Upper lobe of left lung (tissue), 6 donors: Measurements from ENCODE around the gene ZCWPW1. TPM values are rescaled to one million over a fixed set of nuclear protein-coding genes. Genes with fewer than 3 reads are reported as not detected.
A peak's percentile ranks its signal among the peaks of the same experiment; 100 is the strongest.

ENCODE experiments used
- ATAC-seq, 2 donors: fragments of 200-7000 bp; cut with Tn5 transposase; one replicate each; pipeline ENCODE4 v1.9.1; 2022; ENCODE audit warnings: mild to moderate bottlenecking in 2 of 2, moderate library complexity in 2 of 2; ENCODE audit not compliant: low FRiP score in 2 of 2
- DNase-seq, 2 donors: peaks; one replicate each; pipeline ENCODE4 v3.0.0-alpha.2; 2019 to 2020
- H3K27ac ChIP-seq, 4 donors: fragments of 200-600 bp; sonication (generic); one replicate each; pipeline ENCODE4 v1.5.1; 2016 to 2019
- H3K27me3 ChIP-seq, 4 donors: fragments of 200-600 bp; sonication (generic); one replicate each; pipeline ENCODE4 v1.5.1; 2017 to 2019
- H3K36me3 ChIP-seq, 4 donors: fragments of 200-600 bp; sonication (generic); one replicate each; pipeline ENCODE4 v1.5.1; 2016 to 2019
- H3K4me1 ChIP-seq, 4 donors: fragments of 200-600 bp; sonication (generic); one replicate each; pipeline ENCODE4 v1.5.1; 2018 to 2019
- H3K4me3 ChIP-seq, 4 donors: fragments of 200-600 bp; sonication (generic); one replicate each; pipeline ENCODE4 v1.5.1; 2017 to 2019; ENCODE audit warnings: mild to moderate bottlenecking in 2 of 4, moderate library complexity in 1 of 4
- H3K9me3 ChIP-seq, 4 donors: fragments of 200-600 bp; sonication (generic); one replicate each; pipeline ENCODE4 v1.5.1; 2018 to 2019
- EP300 ChIP-seq, 4 donors: sonication (generic); formaldehyde crosslinking; IDR thresholded peaks; one replicate each; pipeline ENCODE4 v1.5.1; 2017; ENCODE audit warnings: antibody characterized with exemption in 4 of 4, control low read depth in 2 of 4
- POLR2A ChIP-seq, 4 donors: fragments of 450-650 bp; IDR thresholded peaks; one replicate each; pipeline ENCODE4 v1.5.1; 2016 to 2017; ENCODE audit warnings: antibody characterized with exemption in 4 of 4, mild to moderate bottlenecking in 2 of 4
- POLR2AphosphoS5 ChIP-seq, 2 donors: sonication (generic); formaldehyde crosslinking; IDR thresholded peaks; one replicate each; pipeline ENCODE4 v1.5.1; 2017; ENCODE audit warnings: antibody characterized with exemption in 2 of 2
- WGBS, 2 donors: methylation state at CpG; one replicate each; pipeline ENCODE4 v1.1.5; 2017 to 2018; 5-methylcytosine and 5-hydroxymethylcytosine counted together
- total RNA-seq, 6 donors: library from RNA; depleted of rRNA in 4 of 6; stranded (reverse); fragments of >200 nt in 4 of 6; gene quantifications; one replicate each; pipeline versions ENCODE4 v1.1.0 to v1.2.1, GENCODE V29; 2016 to 2021
- TF ChIP-seq, protein P1 (sequence below), 6 experiments: fragments of 450-650 bp in 4 of 6; fragments of 200-600 bp in 2 of 6; sonication (generic) in 2 of 6; IDR thresholded peaks; one replicate each; pipeline ENCODE4 v1.5.1; 2016 to 2019; ENCODE audit warnings: antibody characterized with exemption in 6 of 6
- donor health status: DM: no; HTN: no; CAD: no; lungs with moderate emphysema.
- donor health status: DM: no; HTN: yes; CAD: no; lungs with severe emphysema.

Gene ZCWPW1
- total RNA-seq, 6 donors from 2014 or later = 3.8 to 6.3 (median 5.2) TPM

DNA sequence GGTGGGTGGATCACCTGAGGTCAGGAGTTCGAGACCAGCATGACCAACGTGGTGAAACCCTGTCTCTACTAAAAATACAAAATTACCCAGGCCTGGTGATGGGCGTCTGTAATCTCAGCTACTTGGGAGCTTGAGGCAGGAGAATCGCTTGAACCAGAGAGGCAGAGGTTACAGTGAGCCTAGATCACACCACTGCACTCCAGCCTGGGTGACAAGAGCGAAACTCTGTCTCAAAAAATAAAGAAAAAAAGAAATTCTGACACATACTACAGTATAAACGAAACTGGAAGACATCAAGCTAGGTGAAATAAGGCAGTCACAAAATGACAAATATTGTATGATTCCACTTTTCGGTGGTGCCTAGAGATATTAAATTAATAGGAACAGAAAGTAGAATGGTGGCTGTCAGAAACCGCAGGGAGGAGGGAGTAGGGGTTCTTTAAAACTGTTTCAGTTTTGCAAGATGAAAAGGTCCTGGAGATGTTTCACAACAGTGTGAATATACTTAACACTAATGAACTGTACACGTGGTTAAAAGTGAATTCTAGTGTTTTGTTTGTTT, 32.0 kb downstream of the ZCWPW1 start:
- Histone ChIP-seq H3K27me3 (no peaks in the 10 kb centered on the region), H3K27ac (peak overlapping the region in 1 of 4 donors; percentile 11), H3K9me3 (no peaks in the 10 kb centered on the region), H3K36me3 (no peaks in the 10 kb centered on the region), H3K4me1 (peaks cover 0 to 15% (median 13%) of the 10 kb centered on the region in 4 donors), H3K4me3 (no peak overlapping the region)
- ATAC-seq (peak; percentile 52 to 74), DNase-seq (no peak)
- TF ChIP-seq, protein P1, sequence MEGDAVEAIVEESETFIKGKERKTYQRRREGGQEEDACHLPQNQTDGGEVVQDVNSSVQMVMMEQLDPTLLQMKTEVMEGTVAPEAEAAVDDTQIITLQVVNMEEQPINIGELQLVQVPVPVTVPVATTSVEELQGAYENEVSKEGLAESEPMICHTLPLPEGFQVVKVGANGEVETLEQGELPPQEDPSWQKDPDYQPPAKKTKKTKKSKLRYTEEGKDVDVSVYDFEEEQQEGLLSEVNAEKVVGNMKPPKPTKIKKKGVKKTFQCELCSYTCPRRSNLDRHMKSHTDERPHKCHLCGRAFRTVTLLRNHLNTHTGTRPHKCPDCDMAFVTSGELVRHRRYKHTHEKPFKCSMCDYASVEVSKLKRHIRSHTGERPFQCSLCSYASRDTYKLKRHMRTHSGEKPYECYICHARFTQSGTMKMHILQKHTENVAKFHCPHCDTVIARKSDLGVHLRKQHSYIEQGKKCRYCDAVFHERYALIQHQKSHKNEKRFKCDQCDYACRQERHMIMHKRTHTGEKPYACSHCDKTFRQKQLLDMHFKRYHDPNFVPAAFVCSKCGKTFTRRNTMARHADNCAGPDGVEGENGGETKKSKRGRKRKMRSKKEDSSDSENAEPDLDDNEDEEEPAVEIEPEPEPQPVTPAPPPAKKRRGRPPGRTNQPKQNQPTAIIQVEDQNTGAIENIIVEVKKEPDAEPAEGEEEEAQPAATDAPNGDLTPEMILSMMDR (IDR thresholded peaks at IDR 0.05) = no peak
- no peak for TF ChIP-seq POLR2AphosphoS5 (IDR thresholded peaks at IDR 0.05)
- no peak for TF ChIP-seq POLR2A (IDR thresholded peaks at IDR 0.05)
- no peak for TF ChIP-seq EP300 (IDR thresholded peaks at IDR 0.05)
- 60 to 61% methylated on average over 9 of the region's 9 CpGs for WGBS, 2 donors

DNA sequence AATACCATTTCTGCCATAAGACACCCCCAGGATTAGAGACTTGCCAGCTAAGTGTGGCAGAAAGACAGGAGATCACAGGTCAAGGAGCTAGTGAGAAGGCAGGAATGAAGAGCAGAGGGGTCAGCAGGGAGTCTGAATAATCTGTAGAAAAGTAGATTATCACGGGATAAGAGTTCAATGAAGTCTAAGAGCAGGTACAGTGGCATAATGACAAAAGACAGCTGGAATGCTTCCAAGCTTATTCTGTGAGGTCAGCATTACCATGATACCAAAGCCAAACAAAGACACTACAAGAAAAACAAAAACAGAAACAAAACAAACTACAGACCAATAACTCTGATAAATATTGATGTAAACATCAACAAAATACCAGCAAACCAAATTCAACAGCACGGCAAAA, 34.4 kb downstream of the ZCWPW1 start:
- Histone ChIP-seq H3K27ac (no peak overlapping the region), H3K9me3 (no peaks in the 10 kb centered on the region), H3K4me1 (peaks cover 0 to 15% (median 13%) of the 10 kb centered on the region in 4 donors), H3K4me3 (no peak overlapping the region), H3K27me3 (no peaks in the 10 kb centered on the region), H3K36me3 (no peaks in the 10 kb centered on the region)
- 65% methylated on average over 2 of the region's 2 CpGs for WGBS, 2 donors
- DNase-seq = no peak
- no peak for ATAC-seq
- TF ChIP-seq, protein P1 (IDR thresholded peaks at IDR 0.05) = no peak
- TF ChIP-seq POLR2AphosphoS5 (IDR thresholded peaks at IDR 0.05) = no peak
- no peak for TF ChIP-seq POLR2A (IDR thresholded peaks at IDR 0.05)
- TF ChIP-seq EP300 (IDR thresholded peaks at IDR 0.05) = no peak

DNA sequence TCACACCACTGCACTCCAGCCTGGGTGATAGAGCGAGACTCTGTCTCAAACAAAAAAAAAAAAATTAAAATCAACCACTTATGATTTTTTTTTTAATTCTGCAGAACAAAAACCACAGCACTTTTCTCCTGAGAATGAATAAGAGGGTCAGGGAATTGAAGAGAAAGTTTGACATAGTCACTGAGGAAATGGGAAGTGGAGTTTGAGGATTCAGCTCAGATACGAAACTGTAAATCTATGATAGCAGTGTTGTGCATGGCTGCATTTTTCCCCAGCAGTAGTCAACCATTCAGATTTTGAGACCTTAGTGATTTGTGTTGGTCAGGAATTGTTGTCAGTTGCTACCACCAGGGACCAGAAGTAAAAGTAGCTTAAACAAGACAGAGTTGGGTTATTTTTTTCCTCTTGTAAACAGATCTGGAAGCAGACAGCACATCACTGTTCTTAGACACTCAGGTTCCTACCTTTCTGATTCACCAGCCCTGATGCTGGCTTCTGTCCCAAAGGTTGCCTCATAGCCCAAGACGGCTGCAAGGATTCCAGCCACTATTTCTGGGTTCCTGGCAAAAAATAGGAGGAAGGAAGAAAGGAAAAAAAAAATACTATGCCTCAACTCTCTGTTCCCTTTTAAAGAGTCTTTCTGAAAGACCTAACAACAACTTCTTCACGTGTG, 35.1 kb downstream of the ZCWPW1 start:
- Histone ChIP-seq H3K27ac (no peak overlapping the region), H3K36me3 (no peaks in the 10 kb centered on the region), H3K4me3 (no peak overlapping the region), H3K9me3 (no peaks in the 10 kb centered on the region), H3K27me3 (no peaks in the 10 kb centered on the region), H3K4me1 (peaks cover 0 to 15% (median 13%) of the 10 kb centered on the region in 4 donors)
- TF ChIP-seq POLR2A (IDR thresholded peaks at IDR 0.05) (no peak), POLR2AphosphoS5 (IDR thresholded peaks at IDR 0.05) (no peak), EP300 (IDR thresholded peaks at IDR 0.05) (no peak)
- TF ChIP-seq, protein P1 (IDR thresholded peaks at IDR 0.05) = no peak
- ATAC-seq = no peak
- no peak for DNase-seq
- 52 to 59% methylated on average over 4 of the region's 4 CpGs for WGBS, 2 donors

DNA sequence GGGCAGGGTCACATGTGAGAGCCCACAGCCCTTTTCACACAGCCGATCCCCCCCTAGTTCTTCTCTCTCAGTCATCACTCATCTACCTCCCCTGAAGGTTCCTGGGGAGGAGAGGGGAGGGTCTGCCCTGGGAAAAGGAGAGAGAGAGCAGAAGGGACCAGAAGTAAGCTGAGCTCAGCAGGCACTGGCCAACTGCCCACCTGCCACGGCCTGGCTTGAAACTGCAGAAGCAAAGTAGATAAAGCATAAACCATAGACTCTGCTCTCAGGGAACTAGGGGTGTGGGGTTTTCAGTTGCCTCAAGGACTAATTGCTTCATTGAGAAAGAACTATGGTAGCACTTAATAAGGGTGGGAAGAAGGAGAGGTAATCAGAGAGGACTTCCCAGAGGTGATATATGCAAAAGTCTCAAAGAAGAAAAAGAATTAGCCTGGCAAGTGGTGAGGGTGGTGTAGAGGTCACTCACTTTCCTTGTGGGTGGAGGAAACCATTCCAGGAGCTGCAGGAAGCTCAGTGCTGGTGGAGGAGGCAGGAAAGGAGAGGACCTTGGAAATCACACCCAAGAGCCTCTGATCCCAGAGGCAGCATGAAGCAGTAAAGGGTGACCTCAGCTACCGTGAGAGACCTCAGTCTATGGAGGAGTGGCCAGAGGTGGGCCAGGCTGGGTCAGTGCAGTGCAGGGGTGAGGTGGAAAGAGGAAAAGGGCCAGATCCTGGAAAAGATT, 38.1 kb downstream of the ZCWPW1 start:
- WGBS, 2 donors = 52 to 75% methylated on average over 3 of the region's 3 CpGs

More for the DNA sequence above, 38.1 kb downstream of the ZCWPW1 start:
- Histone ChIP-seq H3K36me3 (no peaks in the 10 kb centered on the region), H3K4me3 (no peak overlapping the region), H3K4me1 (peaks cover 0 to 3% (median 0%) of the 10 kb centered on the region in 4 donors), H3K9me3 (no peaks in the 10 kb centered on the region), H3K27ac (no peak overlapping the region), H3K27me3 (no peaks in the 10 kb centered on the region)
- TF ChIP-seq POLR2AphosphoS5 (IDR thresholded peaks at IDR 0.05) = no peak
- TF ChIP-seq, protein P1 (IDR thresholded peaks at IDR 0.05) = no peak
- no peak for DNase-seq
- ATAC-seq = no peak
